Measurements from ENCODE around the gene ZFPM1.
A peak's percentile ranks its signal among the peaks of the same experiment; 100 is the strongest.

The ZFPM1 gene

DNA sequence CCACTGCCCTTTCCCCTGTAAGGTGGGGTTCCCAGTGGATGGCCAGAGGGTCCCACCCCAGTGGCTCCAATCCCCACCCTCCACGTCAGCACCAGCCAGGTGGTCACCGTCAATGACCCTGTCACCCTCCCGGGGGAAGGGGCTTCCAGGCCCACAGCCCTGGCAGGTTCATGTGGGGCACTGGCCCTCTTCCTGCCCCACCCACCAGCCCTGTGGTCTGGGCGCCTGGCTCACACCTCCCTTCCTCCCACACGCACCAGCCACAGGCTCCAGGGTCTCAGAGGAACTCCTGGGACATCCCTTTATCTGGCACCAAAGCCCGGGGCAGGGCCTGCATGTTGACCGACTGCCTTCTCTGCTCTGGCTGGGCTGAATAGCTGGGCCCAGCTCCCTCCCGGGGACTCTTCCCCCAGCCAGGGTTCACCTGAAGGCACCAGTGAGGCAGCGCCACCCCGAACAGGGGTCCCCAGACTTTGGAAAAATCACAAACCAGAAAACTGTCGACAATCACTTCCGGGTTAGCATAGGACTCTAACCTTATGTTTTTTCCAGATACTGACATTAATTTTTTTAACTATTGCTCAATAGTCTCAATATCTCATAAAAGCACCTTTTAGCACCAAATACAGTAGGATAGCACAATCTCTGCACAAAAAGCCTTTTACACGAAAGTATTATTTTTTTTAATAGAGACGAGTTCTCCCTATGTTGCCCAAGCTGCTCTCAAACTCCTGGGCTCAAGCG is 95.2 kb downstream of the ZFPM1 start:
- no peak for DNase-seq

DNA sequence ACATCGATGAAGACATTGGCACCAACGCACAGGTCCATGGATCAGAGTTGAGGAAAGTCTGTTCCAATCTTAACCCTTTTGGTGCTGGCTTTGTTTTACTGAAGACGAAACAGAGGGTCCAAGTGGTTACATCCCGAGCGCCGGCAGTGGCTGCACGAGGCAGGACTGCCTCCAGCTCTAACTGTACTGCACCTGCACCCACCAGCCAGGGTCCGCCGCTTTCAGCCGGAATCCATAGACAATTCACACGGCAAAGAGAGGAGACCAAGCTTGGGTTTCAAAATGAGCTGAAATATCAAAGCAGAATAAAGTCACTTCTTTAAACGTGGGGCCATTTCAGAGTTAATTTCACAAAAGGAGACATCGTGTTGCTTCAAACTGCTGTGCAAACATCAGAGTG is 95.9 kb downstream of the ZFPM1 start:
- DNase-seq = no peak

DNA sequence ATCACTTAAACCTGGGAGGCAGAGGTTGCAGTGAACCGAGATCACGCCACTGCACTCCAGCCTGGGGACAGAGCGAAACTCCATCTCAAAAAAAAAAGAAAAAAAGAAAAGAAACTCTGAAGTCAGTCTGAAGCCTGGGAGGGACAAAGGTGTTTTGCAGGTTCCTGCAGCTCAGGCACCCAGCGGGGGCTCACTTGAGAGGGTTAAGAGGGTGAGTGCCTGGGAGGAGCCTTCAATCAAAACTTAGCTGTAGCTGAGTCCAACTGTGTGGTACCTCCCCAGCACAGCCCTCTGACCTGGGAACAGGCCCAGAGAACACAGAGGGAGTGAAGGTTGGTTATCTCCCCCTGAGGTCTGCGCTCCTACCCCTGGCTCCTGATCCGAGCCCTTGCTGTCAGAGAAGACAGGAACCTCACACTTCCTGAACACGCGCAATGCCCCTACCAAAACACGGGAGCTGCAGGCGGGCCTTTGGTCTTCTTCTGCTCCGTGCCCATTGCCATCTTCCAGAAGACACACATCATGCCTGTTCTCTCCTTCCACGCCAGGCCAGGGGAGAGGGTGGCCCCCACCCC is 96.7 kb downstream of the ZFPM1 start:
- DNase-seq = no peak

DNA sequence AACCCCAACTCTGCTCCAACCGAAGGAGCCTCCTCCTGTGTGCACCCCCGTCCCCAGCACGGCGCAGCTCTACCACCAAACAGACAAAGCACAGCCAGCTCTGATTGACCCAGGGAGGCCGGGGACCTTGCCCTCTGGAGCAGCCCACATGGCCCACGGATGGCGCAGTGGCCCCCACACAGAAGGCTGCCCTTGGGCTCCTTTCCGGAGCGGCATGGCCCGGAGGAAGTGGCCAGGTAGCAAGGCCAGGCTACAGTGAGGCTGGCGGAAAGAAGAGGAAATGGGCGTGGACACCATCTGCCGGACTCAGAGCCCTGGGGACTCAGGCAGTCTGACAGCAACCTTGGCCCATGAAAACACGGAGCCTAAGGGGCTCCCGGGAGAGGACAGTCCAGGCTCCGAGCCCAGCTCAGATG is 97.2 kb downstream of the ZFPM1 start:
- no peak for DNase-seq

DNA sequence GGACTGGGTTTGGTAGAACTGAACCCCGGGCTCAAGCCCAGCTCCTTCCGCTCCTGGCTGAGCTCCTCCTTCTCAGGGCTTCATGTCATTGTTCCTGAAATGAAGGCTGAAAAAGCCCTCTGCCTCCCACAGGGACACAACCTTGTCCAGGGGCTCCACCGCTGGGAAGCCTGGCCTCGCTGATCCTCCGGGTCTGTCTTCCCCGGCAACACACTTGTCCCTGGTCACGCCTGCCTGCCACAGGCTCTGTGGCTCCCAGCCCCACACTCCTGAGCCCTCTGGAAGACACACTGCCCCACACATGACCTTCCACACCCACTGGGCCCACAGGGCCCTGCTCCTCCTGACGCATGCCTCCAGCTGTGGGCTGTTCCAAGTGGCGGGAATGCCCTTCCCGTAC is 99.1 kb downstream of the ZFPM1 start:
- no peak for DNase-seq

DNA sequence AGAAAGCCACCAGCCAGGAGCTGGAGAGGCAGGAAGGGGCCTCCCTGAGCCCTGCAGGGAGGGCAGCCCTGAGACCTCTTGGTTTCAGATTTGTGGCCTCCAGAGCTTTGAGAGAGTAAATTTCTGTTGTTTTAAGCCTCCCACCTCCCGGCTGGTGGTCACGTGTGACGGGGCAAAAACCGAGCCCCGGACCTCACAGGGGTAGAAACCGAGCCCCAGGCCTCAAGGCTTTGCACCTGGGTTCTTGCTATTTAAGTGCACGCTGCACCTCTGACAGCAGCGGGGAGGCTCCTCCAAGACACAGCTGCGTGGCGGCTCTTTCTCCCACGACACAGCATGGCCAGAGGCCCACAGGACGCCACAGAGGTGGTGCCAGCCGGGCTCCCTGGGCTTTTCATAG is 99.7 kb downstream of the ZFPM1 start:
- DNase-seq = no peak

DNA sequence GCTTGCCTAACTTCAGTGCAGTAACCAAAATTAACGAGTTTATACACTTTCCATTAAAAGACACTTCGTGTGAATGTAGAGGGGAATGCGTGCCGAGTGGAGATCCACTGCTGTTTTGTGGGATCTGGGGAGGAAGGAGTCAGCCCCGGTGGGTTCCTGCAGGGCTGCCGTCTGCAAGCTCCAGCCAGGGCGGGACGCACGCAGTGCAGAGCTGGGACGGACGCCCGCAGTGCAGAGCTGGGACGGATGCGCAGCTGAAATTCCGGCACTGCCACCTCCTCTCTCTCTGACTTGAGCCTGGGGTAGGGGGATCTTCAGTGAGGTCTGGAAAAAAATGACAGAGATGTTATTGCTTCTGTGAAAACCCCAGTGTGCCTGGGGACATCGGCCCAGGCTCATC is 100.7 kb downstream of the ZFPM1 start:
- DNase-seq = no peak

DNA sequence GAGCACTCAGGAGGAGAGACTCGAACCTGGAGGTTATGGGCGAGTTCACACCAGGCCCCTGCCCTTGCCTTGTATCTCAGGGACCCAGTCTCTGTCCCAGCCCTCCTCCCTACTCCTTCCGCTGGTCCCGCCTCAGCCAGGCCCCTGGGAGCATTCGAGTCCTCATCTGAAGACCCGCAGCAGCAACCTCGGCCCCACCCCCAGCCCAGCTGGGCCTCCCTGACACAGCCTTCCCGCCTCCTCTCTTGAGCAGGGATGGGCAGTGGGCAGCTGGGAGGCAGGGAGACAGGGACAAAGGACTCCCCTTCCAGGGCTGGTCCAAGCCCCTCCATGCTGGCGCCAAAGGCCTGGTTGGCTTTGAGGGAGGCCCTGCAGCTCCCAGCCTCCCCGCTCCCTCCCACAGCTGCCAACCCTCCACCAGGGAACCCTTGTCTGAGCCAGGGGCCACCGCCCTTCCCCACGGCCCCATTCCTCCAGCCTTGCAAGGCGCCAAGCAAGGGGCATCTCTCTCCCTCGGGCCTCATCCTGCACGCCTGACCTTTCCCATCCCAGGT is 101.7 kb downstream of the ZFPM1 start:
- no peak for DNase-seq

DNA sequence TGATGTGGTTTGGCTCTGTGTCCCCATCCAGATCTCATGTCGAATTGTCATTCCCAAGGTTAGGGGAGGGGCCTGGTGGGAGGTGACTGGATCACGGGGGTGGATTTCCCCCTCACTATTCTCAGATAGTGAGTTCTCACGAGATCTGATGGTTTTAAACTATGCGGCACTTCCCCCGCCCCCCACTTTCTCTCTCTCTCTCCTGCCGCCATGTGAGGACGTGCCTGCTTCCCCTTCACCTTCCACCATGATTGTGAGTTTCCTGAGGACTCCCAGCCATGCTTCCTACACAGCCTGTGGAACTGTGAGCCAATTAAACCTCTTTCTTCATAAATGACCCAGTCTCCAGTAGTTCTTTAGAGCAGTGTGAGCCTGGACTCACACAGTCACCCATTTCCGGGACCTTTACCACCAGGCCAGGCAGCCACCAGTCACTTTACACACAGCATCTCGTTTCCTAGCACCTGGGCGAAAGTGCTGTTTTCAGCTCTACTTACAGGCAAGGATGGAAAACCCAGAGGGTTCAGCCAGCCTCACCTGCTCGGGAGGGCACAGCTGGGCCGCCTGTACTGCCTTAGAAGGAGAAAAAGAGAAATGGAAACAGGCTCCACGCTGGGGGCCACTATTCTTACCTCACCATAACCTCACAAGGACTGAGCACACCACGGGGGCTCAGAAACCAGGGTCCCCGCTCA is 103.4 kb downstream of the ZFPM1 start:
- no peak for DNase-seq

DNA sequence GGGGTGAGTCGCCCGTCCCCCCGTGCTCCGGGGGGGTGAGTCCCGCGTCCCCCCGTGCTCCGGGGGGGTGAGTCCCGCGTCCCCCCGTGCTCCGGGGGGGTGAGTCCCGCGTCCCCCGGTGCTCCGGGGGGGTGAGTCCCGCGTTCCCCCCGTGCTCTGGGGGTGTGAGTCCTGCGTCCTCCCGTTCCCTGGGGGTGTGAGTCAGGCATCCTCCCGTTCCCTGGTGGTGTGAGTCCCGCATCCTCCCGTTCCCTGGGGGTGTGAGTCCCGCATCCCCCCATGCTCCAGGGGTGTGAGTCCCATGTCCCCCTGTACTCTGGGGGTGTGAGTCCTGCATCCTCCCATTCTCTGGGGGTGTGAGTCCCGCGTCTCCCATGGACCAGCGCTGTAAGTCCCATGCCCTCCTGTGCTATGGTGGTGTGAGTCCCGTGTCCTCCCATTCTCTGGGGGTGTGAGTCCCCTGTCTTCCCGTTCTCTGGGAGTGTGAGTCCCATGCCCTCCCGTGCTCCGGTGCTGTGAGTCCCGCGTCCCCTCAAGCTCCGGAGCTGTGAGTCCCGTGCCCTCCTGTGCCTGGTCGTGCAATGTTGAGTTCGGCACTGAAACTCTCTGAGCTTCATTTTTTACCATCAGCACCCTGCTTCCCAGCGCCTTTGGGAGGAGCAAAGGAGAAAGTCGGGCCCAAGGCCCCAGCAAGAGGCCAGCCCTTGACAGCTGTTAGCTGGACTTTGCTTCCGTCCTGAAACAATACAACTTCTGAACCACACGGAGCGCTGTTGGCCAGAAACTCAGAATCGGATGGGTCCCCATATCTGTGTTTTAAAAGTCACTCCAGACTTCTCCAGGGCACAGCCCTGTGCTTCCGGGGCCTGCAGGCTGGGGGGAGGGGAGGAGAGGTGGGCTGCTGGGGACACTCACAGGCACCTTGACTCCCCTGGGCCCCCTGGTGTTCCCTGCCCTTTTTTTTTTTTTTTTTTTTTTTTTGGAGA is 105.7 kb downstream of the ZFPM1 start:
- DNase-seq = no peak

DNA sequence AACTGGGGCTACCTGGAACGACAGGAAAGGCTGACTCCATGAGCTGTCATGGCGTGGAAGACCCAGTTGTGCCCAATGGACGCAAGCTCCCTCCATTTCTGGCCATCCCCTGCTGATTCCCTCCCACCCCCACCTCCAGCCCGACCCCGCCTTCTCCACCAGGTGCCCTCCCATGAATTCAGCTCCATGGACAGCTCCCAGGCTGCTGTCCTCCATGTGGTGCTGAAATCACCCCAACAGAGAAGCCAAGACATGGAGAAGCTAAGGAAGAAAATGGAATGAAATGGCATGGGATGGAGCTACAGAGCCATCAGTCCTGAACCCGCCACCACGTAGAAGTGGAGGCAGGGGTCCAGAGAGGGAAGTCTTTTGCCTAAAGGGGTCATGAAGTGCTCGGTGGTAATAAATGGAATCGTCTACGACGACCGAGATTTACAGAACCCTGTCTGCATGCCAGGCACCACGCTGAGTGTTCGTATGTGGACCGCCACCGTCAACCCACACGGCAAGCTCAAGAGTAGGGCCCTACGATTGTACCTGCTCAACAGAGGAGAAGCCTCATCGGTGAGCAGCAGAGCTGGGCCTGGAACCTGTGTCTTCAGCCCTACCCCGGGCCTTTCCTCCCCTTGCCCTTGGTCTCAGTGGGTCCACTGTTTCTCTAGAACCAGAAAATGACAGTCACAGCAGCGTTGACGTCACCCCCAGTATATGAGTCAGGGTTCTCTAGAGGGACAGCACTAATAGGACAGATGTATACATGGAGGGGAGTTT is 107.8 kb downstream of the ZFPM1 start:
- no peak for DNase-seq

DNA sequence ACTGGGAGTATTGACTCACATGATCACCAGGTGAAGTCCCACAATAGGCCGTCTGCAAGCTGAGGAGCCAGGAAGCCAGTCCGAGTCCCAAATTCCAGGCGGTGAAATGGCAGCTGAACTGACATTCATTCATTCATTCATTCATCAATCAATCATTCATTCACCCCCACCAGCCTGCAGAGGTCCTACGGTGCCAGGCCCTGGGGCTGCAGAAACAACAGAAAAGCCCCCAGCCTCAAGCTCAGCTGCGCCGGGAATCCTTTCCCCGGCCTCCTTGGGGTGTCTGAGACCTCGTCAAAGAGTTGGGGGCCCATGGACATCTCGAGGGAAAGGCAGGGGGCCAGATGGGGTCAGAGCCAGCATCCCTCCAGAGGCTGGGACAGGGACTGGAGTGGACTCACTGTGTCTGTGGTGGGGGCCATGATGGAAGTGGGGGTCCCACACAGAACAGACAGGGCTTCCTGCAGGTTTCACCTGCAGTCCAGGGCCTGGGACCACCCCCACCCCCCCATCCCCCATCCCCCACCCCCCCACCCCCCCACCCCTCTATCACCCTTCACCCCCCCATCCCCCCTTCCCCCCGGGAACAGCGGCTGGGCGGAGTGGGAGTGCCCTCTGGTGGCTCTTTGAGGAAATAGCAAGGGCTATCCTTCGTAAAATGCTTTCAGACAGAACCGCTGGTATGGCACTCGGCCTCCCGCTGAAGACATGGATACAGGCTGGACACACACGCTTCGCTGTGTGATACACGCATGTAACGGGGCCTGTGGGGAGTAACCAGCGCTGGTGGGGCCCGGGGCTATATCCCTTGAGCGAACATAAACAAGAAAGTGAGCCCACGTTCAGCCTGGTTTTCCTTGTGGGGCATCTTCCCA is 108.6 kb downstream of the ZFPM1 start:
- DNase-seq = peak; percentile 19 to 49 (median 34)

DNA sequence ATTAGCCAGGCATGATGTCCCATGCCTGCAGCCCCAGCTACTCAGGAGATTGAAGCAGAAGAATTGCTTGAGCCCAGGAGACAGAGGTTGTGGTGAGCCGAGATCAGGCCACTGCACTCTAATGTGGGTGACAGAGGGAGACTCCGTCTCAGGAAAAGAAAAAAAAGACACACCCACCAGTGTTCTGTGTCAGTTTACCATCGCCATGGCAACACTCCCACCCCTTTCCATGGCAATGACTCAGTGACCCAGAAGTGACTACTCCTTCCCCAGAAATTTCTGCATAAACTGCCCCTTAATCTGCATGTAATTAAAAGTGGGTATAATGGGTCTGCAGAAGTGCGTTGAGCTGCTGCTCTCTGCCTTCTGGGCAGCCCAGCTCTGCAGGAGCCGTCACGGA is 113.1 kb downstream of the ZFPM1 start:
- DNase-seq = no peak

DNA sequence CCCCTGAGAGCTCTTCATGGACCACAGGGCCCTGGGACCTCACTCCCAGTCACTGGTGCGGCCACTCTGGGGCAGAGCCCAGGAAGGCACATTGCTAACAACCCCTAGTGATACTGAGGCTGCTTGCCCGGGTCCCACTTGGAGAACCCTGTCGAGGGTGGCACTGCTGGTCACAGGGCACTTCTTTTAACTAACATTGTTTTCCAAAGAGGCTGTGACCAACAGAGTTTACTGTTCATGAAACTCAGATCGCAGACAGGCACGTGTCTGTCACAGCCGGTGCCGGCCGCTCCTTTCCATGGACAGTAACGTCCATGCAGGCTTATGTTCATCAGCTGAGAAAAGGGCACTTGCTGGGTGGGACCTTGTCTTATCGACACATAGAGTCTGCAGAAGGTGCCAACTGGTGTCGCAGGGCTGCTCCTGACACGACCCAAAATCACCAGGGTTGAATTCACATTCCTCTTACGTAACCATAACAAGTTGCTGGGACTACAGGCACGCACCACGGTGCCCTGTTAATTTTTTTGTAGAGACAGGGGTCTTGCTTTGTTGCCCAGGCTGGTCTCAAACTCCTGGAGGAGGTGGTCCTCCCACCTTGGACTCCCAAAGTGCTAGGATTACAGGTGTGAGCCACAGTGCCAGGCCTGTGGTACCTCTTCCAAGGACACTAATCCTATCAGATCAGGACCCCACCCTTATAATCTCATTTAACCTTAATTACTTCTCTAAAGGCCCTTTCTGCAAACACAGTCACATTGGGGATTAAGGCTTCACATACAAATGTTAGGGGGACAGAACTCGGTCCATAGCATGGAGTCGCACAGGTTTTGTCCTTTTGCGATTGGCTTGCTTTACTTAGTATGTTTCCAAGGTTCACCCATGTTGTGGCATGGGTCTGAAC is 115.9 kb downstream of the ZFPM1 start:
- no peak for DNase-seq

DNA sequence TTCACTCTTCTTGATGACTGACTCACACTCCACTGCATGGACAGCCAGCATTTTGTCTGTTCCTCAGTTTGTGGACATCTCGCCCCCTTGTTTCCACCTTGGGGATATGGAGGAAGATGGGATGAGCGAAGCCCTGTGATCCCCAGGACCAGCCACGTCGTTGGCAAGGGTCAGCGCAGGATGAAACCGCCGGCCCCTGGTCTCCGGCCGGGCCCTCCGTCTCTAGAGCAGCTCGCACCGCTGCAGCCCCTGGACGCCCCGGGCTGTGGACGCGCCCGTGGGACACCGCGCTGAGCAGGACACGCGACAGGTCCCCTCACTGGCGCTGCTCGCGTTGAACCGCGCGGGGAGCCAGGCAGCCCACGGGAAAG is 116.5 kb downstream of the ZFPM1 start:
- DNase-seq = peak in 1 of 6 experiments; percentile 42

DNA sequence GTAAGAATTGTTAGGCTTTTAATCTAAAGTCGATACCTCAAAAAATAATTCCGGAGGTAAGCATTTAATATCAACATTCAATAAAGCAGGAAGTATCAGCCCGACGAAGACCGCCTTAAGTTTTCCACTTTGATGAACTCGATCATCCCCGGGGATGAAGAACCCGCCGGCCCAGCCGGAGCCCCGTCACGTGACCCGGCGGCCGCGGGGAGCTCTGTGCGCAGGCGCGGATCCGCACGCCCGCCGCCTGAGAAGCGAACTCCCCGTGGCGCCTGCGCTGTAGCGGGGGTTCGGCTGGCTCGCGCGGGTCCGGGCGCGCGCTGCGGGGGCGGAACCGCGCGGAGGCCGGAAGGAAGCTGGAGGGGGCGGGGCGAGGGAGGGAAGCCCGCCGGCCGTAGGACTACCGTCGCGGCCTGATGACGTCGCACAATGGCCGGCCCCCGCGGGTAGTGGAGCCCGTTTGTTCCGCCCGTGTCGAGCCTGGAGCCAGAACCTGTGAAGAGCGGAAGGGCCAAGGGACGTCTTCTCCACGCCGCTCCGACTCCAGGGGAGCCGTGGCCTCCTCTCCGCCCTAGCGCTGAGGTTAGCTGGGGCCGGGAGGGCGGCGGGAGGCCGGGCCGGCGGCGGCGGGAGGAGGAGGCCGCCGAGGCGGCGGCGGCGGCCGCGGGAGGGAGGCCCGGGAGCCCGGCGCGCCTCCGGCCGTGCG is 117.1 kb downstream of the ZFPM1 start, which contains the start of gene ZC3H18:
ZC3H18 (plus strand) TSS at position 419 of the 706 bp plus-strand sequence. CDS start 6,721 bp downstream, outside the sequence.
- peak; percentile 91 to 96 (median 95) for DNase-seq

DNA sequence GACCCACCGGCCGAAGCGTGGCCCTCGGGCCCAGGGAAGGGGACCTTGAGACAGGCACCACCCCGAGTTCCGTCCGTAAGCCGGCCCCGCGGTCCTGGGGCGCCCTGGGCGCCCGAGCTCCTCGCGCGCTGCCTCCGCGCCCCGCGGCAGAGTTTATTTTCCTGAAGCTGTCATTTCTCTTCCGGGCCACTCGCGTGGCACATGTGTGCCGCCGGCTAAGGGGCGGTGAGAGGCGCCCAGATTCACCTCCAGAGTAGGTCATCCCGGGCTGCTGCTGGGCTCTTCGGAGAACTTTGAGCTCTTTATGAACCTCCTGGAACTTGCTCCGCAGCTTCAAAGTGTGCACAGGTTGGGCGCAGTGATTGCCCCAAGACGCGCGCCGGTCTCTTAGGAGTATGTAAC is 117.6 kb downstream of the ZFPM1 start:
- DNase-seq = peak in 5 of 6 experiments; percentile 19 to 64 (median 33)

DNA sequence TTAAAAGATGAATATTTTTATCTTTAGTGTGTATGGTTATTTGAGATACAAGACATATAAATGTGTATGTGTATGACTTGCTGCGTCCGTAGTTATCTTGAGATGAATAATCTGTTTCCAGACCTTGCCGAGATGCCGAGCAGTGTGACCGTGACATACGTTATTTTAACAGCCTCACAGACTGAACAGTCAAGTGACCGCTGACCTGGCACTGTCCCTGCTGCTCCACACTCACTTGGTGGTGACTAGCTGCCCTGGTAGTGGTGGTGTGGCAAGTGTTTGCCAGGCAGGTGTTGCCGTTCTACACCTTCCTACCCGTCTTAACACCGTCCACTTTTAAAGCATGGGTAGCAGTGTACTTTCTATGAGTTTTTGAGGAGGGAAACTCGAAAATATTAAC is 122.2 kb downstream of the ZFPM1 start:
- no peak for DNase-seq

DNA sequence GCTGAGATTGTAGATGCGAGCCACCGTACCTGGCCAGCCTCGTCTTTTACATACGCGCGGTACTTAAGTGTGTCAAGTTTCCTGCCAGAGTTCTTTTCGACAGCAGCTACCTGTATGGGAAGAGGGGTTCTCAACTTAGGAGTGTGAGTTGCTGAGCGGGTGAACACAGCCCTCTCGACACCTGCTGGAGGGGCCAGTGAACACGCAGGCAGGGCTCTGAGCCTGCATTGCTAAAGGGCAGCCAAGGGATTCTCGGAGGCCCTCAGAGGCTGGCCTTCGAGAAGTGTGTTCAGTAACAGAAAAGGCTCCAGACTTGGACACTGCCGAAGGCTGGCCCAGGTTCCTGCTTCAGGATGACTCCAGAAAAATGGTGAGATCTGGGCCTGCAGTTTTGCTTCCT is 123.2 kb downstream of the ZFPM1 start:
- DNase-seq = no peak
